ENCODE measurements around the gene PREX1.

- no peak for TF ChIP-seq CTCF (conservative IDR thresholded peaks at IDR 0.05; ENCODE audit: low read depth in 2 of 2)
- TF ChIP-seq POLR2AphosphoS5 (IDR thresholded peaks at IDR 0.05; ENCODE audit: low read depth) = no peak
- no peak for TF ChIP-seq ETS1 (IDR thresholded peaks at IDR 0.05)
- no peak for TF ChIP-seq EZH2 (IDR thresholded peaks at IDR 0.05; ENCODE audit: low read depth, unreplicated experiment)
- no peak for TF ChIP-seq EZH2phosphoT487 (IDR thresholded peaks at IDR 0.05; ENCODE audit: unreplicated experiment)
- no peak for TF ChIP-seq REST (IDR thresholded peaks at IDR 0.05; ENCODE audit: unreplicated experiment)
- no peak for TF ChIP-seq CREB1 (CRISPR knock-in tag; IDR thresholded peaks at IDR 0.05; ENCODE audit: low read depth)
- TF ChIP-seq JUNB (IDR thresholded peaks at IDR 0.05; ENCODE audit: unreplicated experiment) = no peak
- no peak for TF ChIP-seq ZNF114 (CRISPR knock-in tag; IDR thresholded peaks at IDR 0.05)
- no peak for TF ChIP-seq STAT1 (IDR thresholded peaks at IDR 0.05; ENCODE audit: unreplicated experiment)
Observed at GRCh38 chr20:48829940-48830339, 2.1 kb upstream of the PREX1 start.
